Liver (tissue), 2 donors: ENCODE measurements around the gene HHIPL1.

Experiments
- EGR1 ChIP-seq, 2 donors: IDR thresholded peaks; 2 replicates each; pipeline ENCODE4 v1.6.1; 2016 to 2018; ENCODE audit warnings: antibody characterized with exemption in 2 of 2, low read depth in 2 of 2
- TF ChIP-seq, protein P1 (sequence below): IDR thresholded peaks from 2 replicates; pipeline ENCODE4 v1.6.1; 2016; ENCODE audit warnings: antibody characterized with exemption, mild to moderate bottlenecking
- donor health status: healthy.

DNA sequence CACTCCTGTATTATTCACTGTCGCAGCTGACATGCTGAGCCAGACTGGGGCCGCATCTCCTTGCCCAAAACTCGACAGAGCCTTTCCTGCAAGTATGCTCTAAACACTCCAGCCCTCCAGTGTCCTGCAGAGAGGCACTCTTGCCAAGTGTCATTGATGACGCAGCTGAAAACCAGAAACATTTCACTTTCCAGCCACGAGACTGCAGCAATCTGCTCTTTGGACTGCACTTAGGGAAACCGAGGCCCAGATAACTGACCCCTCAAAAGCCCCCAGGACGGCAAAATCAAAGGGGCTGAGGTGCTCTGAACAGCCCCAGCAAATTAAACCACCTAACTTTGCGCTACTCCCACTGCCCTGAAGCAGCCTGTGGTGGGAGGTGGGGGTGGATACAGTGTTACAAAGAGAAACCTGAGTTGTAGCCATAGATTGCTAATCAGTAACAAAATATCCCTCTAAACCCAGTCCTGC is 43.5 kb upstream of the HHIPL1 start:
- TF ChIP-seq, protein P1, sequence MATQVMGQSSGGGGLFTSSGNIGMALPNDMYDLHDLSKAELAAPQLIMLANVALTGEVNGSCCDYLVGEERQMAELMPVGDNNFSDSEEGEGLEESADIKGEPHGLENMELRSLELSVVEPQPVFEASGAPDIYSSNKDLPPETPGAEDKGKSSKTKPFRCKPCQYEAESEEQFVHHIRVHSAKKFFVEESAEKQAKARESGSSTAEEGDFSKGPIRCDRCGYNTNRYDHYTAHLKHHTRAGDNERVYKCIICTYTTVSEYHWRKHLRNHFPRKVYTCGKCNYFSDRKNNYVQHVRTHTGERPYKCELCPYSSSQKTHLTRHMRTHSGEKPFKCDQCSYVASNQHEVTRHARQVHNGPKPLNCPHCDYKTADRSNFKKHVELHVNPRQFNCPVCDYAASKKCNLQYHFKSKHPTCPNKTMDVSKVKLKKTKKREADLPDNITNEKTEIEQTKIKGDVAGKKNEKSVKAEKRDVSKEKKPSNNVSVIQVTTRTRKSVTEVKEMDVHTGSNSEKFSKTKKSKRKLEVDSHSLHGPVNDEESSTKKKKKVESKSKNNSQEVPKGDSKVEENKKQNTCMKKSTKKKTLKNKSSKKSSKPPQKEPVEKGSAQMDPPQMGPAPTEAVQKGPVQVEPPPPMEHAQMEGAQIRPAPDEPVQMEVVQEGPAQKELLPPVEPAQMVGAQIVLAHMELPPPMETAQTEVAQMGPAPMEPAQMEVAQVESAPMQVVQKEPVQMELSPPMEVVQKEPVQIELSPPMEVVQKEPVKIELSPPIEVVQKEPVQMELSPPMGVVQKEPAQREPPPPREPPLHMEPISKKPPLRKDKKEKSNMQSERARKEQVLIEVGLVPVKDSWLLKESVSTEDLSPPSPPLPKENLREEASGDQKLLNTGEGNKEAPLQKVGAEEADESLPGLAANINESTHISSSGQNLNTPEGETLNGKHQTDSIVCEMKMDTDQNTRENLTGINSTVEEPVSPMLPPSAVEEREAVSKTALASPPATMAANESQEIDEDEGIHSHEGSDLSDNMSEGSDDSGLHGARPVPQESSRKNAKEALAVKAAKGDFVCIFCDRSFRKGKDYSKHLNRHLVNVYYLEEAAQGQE: peak; percentile 62
- TF ChIP-seq EGR1 (IDR thresholded peaks at IDR 0.05; ENCODE audit: low read depth in 2 of 2): no peak
